Trophoblast cell (in vitro differentiated cells and primary cell): ENCODE results near the gene IGSF9B.

Source experiments
- DNase-seq, 2 donors: peaks; one replicate each; pipeline ENCODE4 v3.0.0-alpha.2; 2016
- H2AFZ ChIP-seq: 2 replicates; pipeline ENCODE4 v1.6.1; 2013; ENCODE audit warnings: low read length, moderate library complexity, mild to moderate bottlenecking; ENCODE audit not compliant: insufficient read depth, poor library complexity
- H2AK5ac ChIP-seq: 2 replicates; pipeline ENCODE4 v1.6.1; 2013; ENCODE audit warnings: mild to moderate bottlenecking, low read length
- H2BK120ac ChIP-seq: 2 replicates; pipeline ENCODE4 v1.6.1; 2013; ENCODE audit warnings: low read length, mild to moderate bottlenecking, moderate library complexity; ENCODE audit not compliant: insufficient read depth, poor library complexity
- H2BK12ac ChIP-seq: 2 replicates; pipeline ENCODE4 v1.6.1; 2013; ENCODE audit warnings: mild to moderate bottlenecking, low read length, moderate library complexity
- H2BK5ac ChIP-seq: 2 replicates; pipeline ENCODE4 v1.6.1; 2013; ENCODE audit warnings: low read length, low read depth, moderate library complexity, mild to moderate bottlenecking; ENCODE audit not compliant: poor library complexity
- H3K14ac ChIP-seq: 2 replicates; pipeline ENCODE4 v1.6.1; 2013; ENCODE audit warnings: mild to moderate bottlenecking, low read length
- H3K18ac ChIP-seq: 2 replicates; pipeline ENCODE4 v1.6.1; 2013; ENCODE audit warnings: mild to moderate bottlenecking, low read length
- H3K23ac ChIP-seq: 2 replicates; pipeline ENCODE4 v1.6.1; 2013; ENCODE audit warnings: low read length
- H3K27ac ChIP-seq: 2 replicates; pipeline ENCODE4 v1.5.1; 2013; ENCODE audit warnings: low read depth, mild to moderate bottlenecking, inconsistent platforms, low read length, moderate library complexity
- H3K27me3 ChIP-seq: 2 replicates; pipeline ENCODE4 v1.6.1; 2013; ENCODE audit warnings: inconsistent platforms, mild to moderate bottlenecking, low read length, moderate library complexity; ENCODE audit not compliant: insufficient read depth
- H3K36me3 ChIP-seq, 2 experiments: 1 replicate in 1 of 2; 2 replicates in 1 of 2; pipeline ENCODE4 v1.6.1; 2013; ENCODE audit warnings: low read length in 2 of 2, mild to moderate bottlenecking in 2 of 2, moderate library complexity in 1 of 2; ENCODE audit not compliant: insufficient read depth in 2 of 2, control insufficient read depth in 1 of 2
- H3K4ac ChIP-seq: 2 replicates; pipeline ENCODE4 v1.6.1; 2013; ENCODE audit warnings: low read depth, mild to moderate bottlenecking, low read length, moderate library complexity
- H3K4me1 ChIP-seq, 2 experiments: 1 replicate in 1 of 2; 2 replicates in 1 of 2; pipeline ENCODE4 v1.6.1; 2013; ENCODE audit warnings: low read length in 2 of 2, mild to moderate bottlenecking in 2 of 2, moderate library complexity in 1 of 2; ENCODE audit not compliant: insufficient read depth in 2 of 2, control insufficient read depth in 1 of 2
- H3K4me2 ChIP-seq: 2 replicates; pipeline ENCODE4 v1.6.1; 2013; ENCODE audit warnings: inconsistent platforms, mild to moderate bottlenecking, low read length, moderate library complexity
- H3K4me3 ChIP-seq: 2 replicates; pipeline ENCODE4 v1.5.1; 2013; ENCODE audit warnings: mild to moderate bottlenecking, low read depth, low read length, inconsistent platforms
- H3K79me1 ChIP-seq: one replicate; pipeline ENCODE4 v1.6.1; 2013; ENCODE audit warnings: low read length
- H3K79me2 ChIP-seq: 2 replicates; pipeline ENCODE4 v1.6.1; 2013; ENCODE audit warnings: low read length, mild to moderate bottlenecking; ENCODE audit not compliant: control insufficient read depth, insufficient read depth, poor library complexity
- H3K9ac ChIP-seq: 2 replicates; pipeline ENCODE4 v1.6.1; 2013; ENCODE audit warnings: mild to moderate bottlenecking, low read length
- H3K9me3 ChIP-seq: 2 replicates; pipeline ENCODE4 v1.6.1; 2013; ENCODE audit warnings: low read depth, mild to moderate bottlenecking, control low read depth, inconsistent platforms, low read length; ENCODE audit not compliant: insufficient read depth
- H4K12ac ChIP-seq: 2 replicates; pipeline ENCODE4 v1.6.1; 2013; ENCODE audit warnings: low read depth, mild to moderate bottlenecking, low read length, moderate library complexity
- H4K8ac ChIP-seq: 2 replicates; pipeline ENCODE4 v1.6.1; 2013; ENCODE audit warnings: low read depth, mild to moderate bottlenecking, low read length, moderate library complexity
- H4K91ac ChIP-seq: one replicate; pipeline ENCODE4 v1.6.1; 2013; ENCODE audit warnings: low read depth, mild to moderate bottlenecking, low read length, moderate library complexity
- WGBS: extraction: QIAGEN DNeasy Blood & Tissue Kit; methylation state at CpG from one replicate; pipeline ENCODE4 v1.1.7; 2013; ENCODE audit warnings: missing lambda C conversion rate; ENCODE audit not compliant: insufficient read length, insufficient coverage; ENCODE audit errors: extremely low coverage; 5-methylcytosine and 5-hydroxymethylcytosine counted together

Gene IGSF9B

DNA sequence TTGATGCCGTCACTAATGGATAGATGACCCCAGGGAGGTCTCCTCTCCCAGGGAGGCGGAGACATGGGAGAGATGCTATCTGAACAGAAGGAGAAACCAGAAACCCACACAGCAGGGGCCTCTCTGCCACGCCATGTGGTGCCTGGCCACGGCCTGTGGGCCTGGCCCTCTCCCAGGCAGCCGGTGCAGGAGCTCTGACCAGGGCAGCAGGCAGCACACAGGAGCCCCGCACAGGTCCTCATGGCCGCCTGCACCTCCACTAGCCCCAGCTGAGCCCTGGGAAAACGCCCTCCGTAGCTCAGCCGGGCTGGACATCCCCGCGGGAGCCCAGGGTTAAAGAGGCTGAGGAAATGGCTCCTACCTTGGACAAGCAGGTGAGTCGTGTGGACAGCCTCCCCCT, 19.8 kb downstream of the IGSF9B start:
- H3K4me2 ChIP-seq, result no peak overlapping the region
- peaks cover 12% of the 10 kb centered on the region for H3K9me3 ChIP-seq
- H3K4me3 ChIP-seq, result no peak overlapping the region
- H3K79me1 ChIP-seq, result no peaks in the 10 kb centered on the region
- H3K36me3 ChIP-seq, result no peaks in the 10 kb centered on the region
- H3K79me2 ChIP-seq, result no peaks in the 10 kb centered on the region
- no peak overlapping the region for H4K91ac ChIP-seq
- H4K12ac ChIP-seq, result no peak overlapping the region
- H3K4ac ChIP-seq, result no peak overlapping the region
- H4K8ac ChIP-seq, result no peak overlapping the region
- no peak for DNase-seq
- no peak overlapping the region for H3K23ac ChIP-seq
- H3K27ac ChIP-seq, result no peak overlapping the region
- no peaks in the 10 kb centered on the region for H3K27me3 ChIP-seq
- H3K9ac ChIP-seq, result no peak overlapping the region
- no CpG with 5 or more reads among the region's 13 CpGs for WGBS
- H2BK120ac ChIP-seq, result no peak overlapping the region
- peaks cover 6 to 8% of the 10 kb centered on the region in 2 experiments for H3K4me1 ChIP-seq
- H3K14ac ChIP-seq, result no peak overlapping the region
- no peak overlapping the region for H2AK5ac ChIP-seq
- no peak overlapping the region for H2BK12ac ChIP-seq
- no peak overlapping the region for H2BK5ac ChIP-seq
- no peak overlapping the region for H2AFZ ChIP-seq
- no peak overlapping the region for H3K18ac ChIP-seq

DNA sequence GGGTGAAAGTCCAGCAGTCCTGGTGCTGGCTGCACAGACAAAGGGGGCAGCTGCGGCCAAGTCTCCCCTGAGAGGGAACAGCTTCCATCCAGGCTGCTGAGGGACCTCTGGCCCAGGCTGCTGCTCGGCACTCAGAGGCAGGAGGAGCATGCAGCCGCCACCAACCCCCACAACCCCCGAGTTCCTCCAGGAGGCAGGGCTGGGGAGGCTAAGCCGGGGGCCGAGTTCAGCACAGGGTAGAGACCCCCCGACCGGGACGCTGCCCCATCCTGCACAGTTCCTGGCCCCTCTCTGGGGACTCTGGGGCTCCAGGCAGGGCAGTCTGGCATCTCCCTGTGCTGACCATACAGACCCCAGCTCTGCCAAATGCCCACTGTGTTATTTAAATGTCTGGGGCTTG, 20.2 kb downstream of the IGSF9B start:
- Histone ChIP-seq H3K27ac (no peak overlapping the region), H3K23ac (no peak overlapping the region), H2BK5ac (no peak overlapping the region), H4K91ac (no peak overlapping the region), H2AFZ (no peak overlapping the region), H3K9ac (no peak overlapping the region), H4K8ac (no peak overlapping the region), H3K4me2 (no peak overlapping the region), H3K4ac (no peak overlapping the region), H2BK12ac (no peak overlapping the region), H3K4me1 (peaks cover 6 to 8% of the 10 kb centered on the region in 2 experiments), H3K4me3 (no peak overlapping the region), H2BK120ac (no peak overlapping the region), H3K36me3 (no peaks in the 10 kb centered on the region), H3K9me3 (peaks cover 12% of the 10 kb centered on the region), H3K79me2 (no peaks in the 10 kb centered on the region), H2AK5ac (no peak overlapping the region), H3K18ac (no peak overlapping the region), H3K14ac (no peak overlapping the region), H4K12ac (no peak overlapping the region), H3K27me3 (no peaks in the 10 kb centered on the region), H3K79me1 (no peaks in the 10 kb centered on the region)
- DNase-seq, result no peak
- no CpG with 5 or more reads among the region's 9 CpGs for WGBS

- Histone ChIP-seq H2AK5ac (no peak overlapping the region), H3K4me1 (peaks cover 6 to 8% of the 10 kb centered on the region in 2 experiments), H4K91ac (no peak overlapping the region), H3K4ac (no peak overlapping the region), H3K4me3 (no peak overlapping the region), H3K79me2 (no peaks in the 10 kb centered on the region), H2AFZ (no peak overlapping the region), H4K8ac (no peak overlapping the region), H3K18ac (no peak overlapping the region), H3K23ac (no peak overlapping the region), H3K27ac (no peak overlapping the region), H3K9me3 (peaks cover 12% of the 10 kb centered on the region), H2BK5ac (no peak overlapping the region), H3K27me3 (no peaks in the 10 kb centered on the region), H3K14ac (no peak overlapping the region), H4K12ac (no peak overlapping the region), H2BK120ac (no peak overlapping the region), H3K79me1 (no peaks in the 10 kb centered on the region), H3K4me2 (no peak overlapping the region), H2BK12ac (no peak overlapping the region), H3K36me3 (no peaks in the 10 kb centered on the region), H3K9ac (no peak overlapping the region)
- DNase-seq, result no peak
- WGBS, result no CpG with 5 or more reads among the region's 13 CpGs
Observed at GRCh38 chr11:133936136-133936535, 20.6 kb downstream of the IGSF9B start.

- H3K4me2 ChIP-seq, result no peak overlapping the region
- no peak overlapping the region for H2BK5ac ChIP-seq
- WGBS, result no CpG with 5 or more reads among the region's 15 CpGs
- no peak overlapping the region for H3K18ac ChIP-seq
- H3K9me3 ChIP-seq, result peaks cover 12% of the 10 kb centered on the region
- no peak overlapping the region for H3K4me3 ChIP-seq
- H4K91ac ChIP-seq, result no peak overlapping the region
- no peak overlapping the region for H2BK12ac ChIP-seq
- no peak overlapping the region for H3K23ac ChIP-seq
- H3K9ac ChIP-seq, result no peak overlapping the region
- H3K36me3 ChIP-seq, result no peaks in the 10 kb centered on the region
- H2BK120ac ChIP-seq, result no peak overlapping the region
- no peak for DNase-seq
- H3K79me2 ChIP-seq, result no peaks in the 10 kb centered on the region
- H4K8ac ChIP-seq, result no peak overlapping the region
- no peak overlapping the region for H3K14ac ChIP-seq
- no peak overlapping the region for H3K4ac ChIP-seq
- no peak overlapping the region for H2AFZ ChIP-seq
- no peaks in the 10 kb centered on the region for H3K79me1 ChIP-seq
- H3K27me3 ChIP-seq, result no peaks in the 10 kb centered on the region
- H3K27ac ChIP-seq, result no peak overlapping the region
- peaks cover 6 to 8% of the 10 kb centered on the region in 2 experiments for H3K4me1 ChIP-seq
- H2AK5ac ChIP-seq, result no peak overlapping the region
- H4K12ac ChIP-seq, result no peak overlapping the region
Observed at GRCh38 chr11:133935551-133935910, 21.2 kb downstream of the IGSF9B start.
